CD4-positive, alpha-beta T cell (primary cell): ENCODE measurements around the gene ZNF580. TPM values are rescaled to one million over a fixed set of nuclear protein-coding genes. Genes with fewer than 3 reads are reported as not detected.

Experiments
- ATAC-seq: fragments of 200-7000 bp; cut with Tn5 transposase; one replicate; pipeline ENCODE4 v1.10.0; 2022; ENCODE audit warnings: mild to moderate bottlenecking; ENCODE audit not compliant: poor library complexity
- CTCF ChIA-PET: fragments of 350-600 bp; sonication (Branson Sonifier 250); formaldehyde crosslinking; loops from one replicate; lab custom pipeline; 2021; ENCODE audit warnings: antibody characterized with exemption, inconsistent platforms; lab: Charles Lee
- POLR2A ChIA-PET: fragments of 350-600 bp; sonication (Branson Sonifier 250); formaldehyde crosslinking; loops from one replicate; lab custom pipeline; 2021; ENCODE audit warnings: antibody characterized with exemption, inconsistent platforms; lab: Charles Lee
- DNase-seq, 14 experiments: peaks; one replicate each; pipeline ENCODE4 v3.0.0-alpha.2; 2013 to 2020; ENCODE audit warnings: mixed read lengths in 2 of 14
- H3K27ac ChIP-seq, 2 donors: one replicate each; pipeline versions ENCODE4 v1.5.1 to v1.7.0; 2013; ENCODE audit warnings: low read length in 2 of 2, low read depth in 1 of 2, mild to moderate bottlenecking in 1 of 2
- H3K27me3 ChIP-seq, 2 experiments: 1 replicate in 1 of 2; 2 replicates in 1 of 2; pipeline versions ENCODE4 v1.6.1 to v1.7.0; 2013; ENCODE audit warnings: low read length in 2 of 2, control low read depth in 1 of 2, mild to moderate bottlenecking in 1 of 2, moderate library complexity in 1 of 2; ENCODE audit not compliant: insufficient read depth in 2 of 2, control insufficient read depth in 1 of 2
- H3K36me3 ChIP-seq: one replicate; pipeline ENCODE4 v1.6.1; 2013; ENCODE audit warnings: low read length, control low read depth; ENCODE audit not compliant: insufficient read depth
- H3K4me1 ChIP-seq: one replicate; pipeline ENCODE4 v1.6.1; 2013; ENCODE audit warnings: low read length, control low read depth; ENCODE audit not compliant: insufficient read depth
- H3K4me3 ChIP-seq: one replicate; pipeline ENCODE4 v1.5.1; 2013; ENCODE audit warnings: mild to moderate bottlenecking, low read length, moderate library complexity
- H3K9me3 ChIP-seq, 2 experiments: 1 replicate in 1 of 2; 2 replicates in 1 of 2; pipeline versions ENCODE4 v1.6.1 to v1.7.0; 2013; ENCODE audit warnings: low read length in 2 of 2, mild to moderate bottlenecking in 2 of 2, control low read depth in 1 of 2, moderate library complexity in 1 of 2; ENCODE audit not compliant: control insufficient read depth in 1 of 2, insufficient read depth in 1 of 2
- H3K27ac Mint-ChIP-seq: one replicate; pipeline ENCODE4 v1.8.0; 2020; ENCODE audit warnings: mixed read lengths
- H3K27me3 Mint-ChIP-seq: one replicate; pipeline ENCODE4 v1.8.0; 2021; ENCODE audit warnings: mixed read lengths
- H3K36me3 Mint-ChIP-seq: one replicate; pipeline ENCODE4 v1.8.0; 2021; ENCODE audit warnings: low read depth, mixed read lengths
- H3K4me1 Mint-ChIP-seq: one replicate; pipeline ENCODE4 v1.8.0; 2021; ENCODE audit warnings: low read depth, mixed read lengths
- H3K4me3 Mint-ChIP-seq: one replicate; pipeline ENCODE4 v1.8.0; 2020; ENCODE audit warnings: mild to moderate bottlenecking, mixed read lengths
- H3K9me3 Mint-ChIP-seq: one replicate; pipeline ENCODE4 v1.8.0; 2020; ENCODE audit warnings: mixed read lengths
- CTCF ChIP-seq: fragments of 200-600 bp; IDR thresholded peaks from one replicate; pipeline ENCODE4 v1.8.0; 2022; ENCODE audit warnings: antibody characterized with exemption, mild to moderate bottlenecking
- intact Hi-C, 2 experiments: fragments of 100-400 bp; cut with DNase I in 1 of 2; cut with micrococcal nuclease in 1 of 2; formaldehyde crosslinking; loops; one replicate each; pipeline versions ENCODE4 v1.15.1 to v1.9.0; 2023 to 2025; cut with DNase I, micrococcal nuclease
- total RNA-seq, 174 experiments: library from RNA in 2 of 174; stranded (reverse) in 2 of 174; gene quantifications; one replicate each; pipeline ENCODE4 v1.2.3 and lab custom pipeline; 2021 to 2026

ZNF580 gene
- total RNA-seq, 2 experiments from 2014 or later = 45.2 to 46.6 TPM

- H3K27me3 Mint-ChIP-seq = no peaks in the 10 kb centered on the region
- POLR2A ChIA-PET = no interaction called here
These were observed 36.8 kb downstream of the ZNF580 start for GRCh38 chr19:55677572-55678028.

DNA sequence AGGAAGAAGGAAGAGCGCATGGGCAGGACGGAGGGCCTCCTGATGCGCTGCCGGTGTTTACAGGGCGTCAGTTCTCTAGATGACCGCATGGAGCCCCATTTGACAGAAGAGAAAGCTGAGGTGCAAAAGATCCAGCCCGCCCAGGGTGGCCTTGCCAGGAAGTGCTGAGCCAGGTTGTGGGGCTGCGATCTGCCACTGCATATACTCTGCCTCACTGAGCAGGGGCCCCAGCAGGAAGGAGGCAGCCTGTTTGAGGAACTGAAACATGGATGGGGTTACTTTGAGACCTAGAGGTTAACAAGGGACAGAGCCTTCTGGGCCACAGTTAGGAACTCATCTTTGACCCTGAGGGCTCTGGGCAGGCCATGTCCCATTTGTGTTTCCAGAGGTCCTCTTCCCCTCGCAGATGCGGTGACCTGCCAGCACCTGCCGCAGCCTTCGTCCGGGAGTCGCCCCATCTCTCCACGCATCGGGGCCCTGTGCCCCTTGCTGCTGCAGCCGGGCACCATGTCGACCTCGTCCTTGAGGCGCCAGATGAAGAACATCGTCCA lies 37.4 kb downstream of the ZNF580 start:
- H3K4me3 Mint-ChIP-seq = peak overlapping the region; percentile 78
- peaks cover 38% of the 10 kb centered on the region for H3K4me1 Mint-ChIP-seq
- no peak for TF ChIP-seq CTCF
- DNase-seq (peak in 3 of 14 experiments; percentile 26 to 54 (median 42)), ATAC-seq (no peak)
- H3K27ac Mint-ChIP-seq = peak overlapping the region; percentile 90
- intact Hi-C loops = loop anchor here in 1 of 2 experiments (10.0 kb wide), 1 partner anchor 637 kb away; the partner anchor contains the start of gene ZSCAN5A
- H3K36me3 Mint-ChIP-seq = peaks cover 76% of the 10 kb centered on the region
- no peaks in the 10 kb centered on the region for H3K9me3 Mint-ChIP-seq
- no peak overlapping the region for H3K4me3 ChIP-seq
- POLR2A ChIA-PET = no interaction called here
- peaks cover 60% of the 10 kb centered on the region for H3K36me3 ChIP-seq
- H3K27me3 ChIP-seq = no peaks in the 10 kb centered on the region
- CTCF ChIA-PET = no interaction called here
- peaks cover 63% of the 10 kb centered on the region for H3K4me1 ChIP-seq
- no peaks in the 10 kb centered on the region for H3K9me3 ChIP-seq
- H3K27ac ChIP-seq = no peak overlapping the region
- H3K27me3 Mint-ChIP-seq = no peaks in the 10 kb centered on the region

More at GRCh38 chr19:55677572-55678028, 36.8 kb downstream of the ZNF580 start:
- Histone ChIP-seq H3K4me1 (peaks cover 63% of the 10 kb centered on the region), H3K4me3 (no peak overlapping the region), H3K27me3 (no peaks in the 10 kb centered on the region), H3K36me3 (peaks cover 62% of the 10 kb centered on the region), H3K27ac (no peak overlapping the region), H3K9me3 (no peaks in the 10 kb centered on the region)
- no peaks in the 10 kb centered on the region for H3K9me3 Mint-ChIP-seq
- H3K27ac Mint-ChIP-seq = peak overlapping the region; percentile 90
- CTCF ChIA-PET = no interaction called here
- peak overlapping the region; percentile 95 for H3K4me3 Mint-ChIP-seq
- peaks cover 78% of the 10 kb centered on the region for H3K36me3 Mint-ChIP-seq
- no peak for TF ChIP-seq CTCF
- no peak for DNase-seq
- ATAC-seq = no peak
- H3K4me1 Mint-ChIP-seq = peaks cover 38% of the 10 kb centered on the region
- intact Hi-C loops = loop anchor here in 1 of 2 experiments (10.0 kb wide), 1 partner anchor 637 kb away; the partner anchor contains the start of gene ZSCAN5A

GRCh38 chr19:55679343-55680257 lies 38.8 kb downstream of the ZNF580 start:
- TF ChIP-seq CTCF = no peak
- Mint-ChIP-seq H3K4me3 (peak overlapping the region; percentile 20), H3K4me1 (peaks cover 40% of the 10 kb centered on the region), H3K36me3 (peaks cover 78% of the 10 kb centered on the region), H3K9me3 (no peaks in the 10 kb centered on the region), H3K27me3 (no peaks in the 10 kb centered on the region), H3K27ac (peak overlapping the region; percentile 27)
- H3K4me1 ChIP-seq = peaks cover 58% of the 10 kb centered on the region
- CTCF ChIA-PET = no interaction called here
- no peaks in the 10 kb centered on the region for H3K27me3 ChIP-seq
- peaks cover 64% of the 10 kb centered on the region for H3K36me3 ChIP-seq
- H3K27ac ChIP-seq = no peak overlapping the region
- H3K4me3 ChIP-seq = no peak overlapping the region
- no peaks in the 10 kb centered on the region for H3K9me3 ChIP-seq
- DNase-seq (no peak), ATAC-seq (no peak)
- intact Hi-C loops = loop anchor here in 1 of 2 experiments (5.0 to 10.0 kb wide), 2 partner anchors 32 to 635 kb away; partner anchors contain the start of genes CCDC106 and ZSCAN5A
- POLR2A ChIA-PET = no interaction called here
